ENCODE measurements around the gene TP73.

TP73 gene

GRCh38 chr1:3656450-3657095 is 4.3 kb downstream of the TP73 start:
- no peak for DNase-seq

GRCh38 chr1:3657096-3657475 is 4.8 kb downstream of the TP73 start:
- DNase-seq: no peak

GRCh38 chr1:3657578-3658230 is 5.4 kb downstream of the TP73 start:
- DNase-seq: no peak

GRCh38 chr1:3658231-3658615 is 5.9 kb downstream of the TP73 start:
- DNase-seq: no peak

- no peak for DNase-seq
Measured at GRCh38 chr1:3659093-3659492, 6.8 kb downstream of the TP73 start.

GRCh38 chr1:3660704-3661103 is 8.4 kb downstream of the TP73 start:
- no peak for DNase-seq

- DNase-seq: no peak
Measured at GRCh38 chr1:3661631-3662030, 9.3 kb downstream of the TP73 start.

GRCh38 chr1:3662080-3662671 is 9.9 kb downstream of the TP73 start:
- DNase-seq: no peak

GRCh38 chr1:3663999-3664699 is 11.8 kb downstream of the TP73 start:
- DNase-seq: no peak

- no peak for DNase-seq
Measured at GRCh38 chr1:3664700-3665375, 12.5 kb downstream of the TP73 start.

GRCh38 chr1:3668148-3668547 is 15.8 kb downstream of the TP73 start:
- DNase-seq: peak; percentile 21 to 27

- peak; percentile 89 to 95 for DNase-seq
Measured at GRCh38 chr1:3668585-3669300, 16.4 kb downstream of the TP73 start.

- no peak for DNase-seq
Measured at GRCh38 chr1:3669421-3669821, 17.1 kb downstream of the TP73 start.

GRCh38 chr1:3669971-3670431 is 17.7 kb downstream of the TP73 start:
- no peak for DNase-seq

GRCh38 chr1:3670823-3671265 is 18.5 kb downstream of the TP73 start:
- no peak for DNase-seq

- DNase-seq: no peak
Measured at GRCh38 chr1:3671371-3672180, 19.3 kb downstream of the TP73 start.

GRCh38 chr1:3672231-3672970 is 20.1 kb downstream of the TP73 start:
- no peak for DNase-seq

- DNase-seq: no peak
Measured at GRCh38 chr1:3672971-3673361, 20.6 kb downstream of the TP73 start.

- no peak for DNase-seq
Measured at GRCh38 chr1:3673381-3674099, 21.2 kb downstream of the TP73 start.
